Right forelimb (tissue), 1 donor: ENCODE measurements around the gene REXO2.

Source experiments
- DNase-seq: peaks from one replicate; pipeline ENCODE4 v3.0.0-alpha.2; 2018

The REXO2 gene

DNA sequence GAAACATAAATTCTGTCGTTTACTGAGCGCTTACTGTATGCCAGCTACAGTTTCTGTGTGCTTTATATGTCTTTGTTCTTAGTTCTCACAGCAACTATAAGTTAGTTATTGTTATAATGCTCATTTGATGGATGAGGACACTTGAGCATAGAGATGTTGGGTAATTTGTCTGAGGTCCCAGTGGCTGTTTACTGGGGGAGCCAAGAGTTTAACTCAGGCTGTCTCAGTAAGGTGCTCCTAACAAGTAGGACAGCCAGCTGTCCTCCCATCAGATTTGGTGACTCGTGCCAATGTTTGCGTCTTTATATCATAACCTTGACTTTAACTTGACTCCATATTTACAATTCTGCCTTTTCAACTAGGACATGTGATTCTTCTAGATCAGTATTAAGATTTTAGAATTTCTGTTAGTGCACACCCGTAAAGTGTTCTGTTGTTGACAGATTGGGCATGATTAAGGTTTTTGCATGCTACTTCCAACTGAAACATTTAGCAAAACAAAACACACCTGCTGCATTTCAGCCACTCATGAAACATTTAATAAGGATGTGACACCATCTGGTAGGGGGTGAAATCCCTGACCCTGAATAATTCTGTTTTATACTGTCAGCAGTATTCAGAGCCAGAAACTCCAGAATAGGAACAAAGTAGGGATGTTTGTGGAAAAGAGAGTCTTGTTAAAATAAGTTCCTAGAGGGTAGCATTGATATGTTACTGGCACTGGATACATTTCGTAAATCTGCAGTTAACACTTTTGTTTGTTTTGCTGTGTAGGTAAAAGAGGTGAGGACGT, 1.9 kb downstream of the REXO2 start:
- DNase-seq = no peak

GRCh38 chr11:114441921-114442320, 2.7 kb downstream of the REXO2 start:
- DNase-seq = no peak

- DNase-seq = no peak
These were observed 3.3 kb downstream of the REXO2 start for GRCh38 chr11:114442536-114442935.

GRCh38 chr11:114447444-114447843, 8.2 kb downstream of the REXO2 start:
- DNase-seq = no peak

GRCh38 chr11:114447892-114448291, 8.6 kb downstream of the REXO2 start:
- DNase-seq = no peak

GRCh38 chr11:114448749-114449482, 9.6 kb downstream of the REXO2 start:
- no peak for DNase-seq

DNA sequence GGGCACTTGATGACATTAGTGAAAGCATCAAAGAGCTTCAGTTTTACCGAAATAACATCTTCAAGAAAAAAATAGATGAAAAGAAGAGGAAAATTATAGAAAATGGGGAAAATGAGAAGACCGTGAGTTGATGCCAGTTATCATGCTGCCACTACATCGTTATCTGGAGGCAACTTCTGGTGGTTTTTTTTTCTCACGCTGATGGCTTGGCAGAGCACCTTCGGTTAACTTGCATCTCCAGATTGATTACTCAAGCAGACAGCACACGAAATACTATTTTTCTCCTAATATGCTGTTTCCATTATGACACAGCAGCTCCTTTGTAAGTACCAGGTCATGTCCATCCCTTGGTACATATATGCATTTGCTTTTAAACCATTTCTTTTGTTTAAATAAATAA, 10.6 kb downstream of the REXO2 start:
- no peak for DNase-seq

DNA sequence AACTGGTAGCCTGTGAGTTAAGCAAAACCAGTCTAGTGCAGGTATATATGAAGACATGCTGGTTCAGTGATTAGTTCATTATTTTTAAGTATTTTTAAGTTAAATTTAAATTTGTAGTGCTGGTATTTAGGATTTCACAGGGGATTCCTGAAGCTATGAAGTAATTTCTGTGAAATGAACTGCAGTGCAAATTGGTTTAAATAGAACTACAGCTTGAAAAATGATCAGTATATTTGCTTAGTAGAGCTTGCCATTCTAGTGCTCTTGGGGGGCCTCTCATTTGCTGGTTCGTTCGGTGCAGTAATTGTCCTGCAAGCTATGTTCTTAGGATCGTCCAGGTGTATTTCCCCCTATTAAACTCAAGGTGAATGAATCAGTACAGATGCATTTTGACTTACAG, 13.1 kb downstream of the REXO2 start:
- no peak for DNase-seq

GRCh38 chr11:114463999-114464398, 24.7 kb downstream of the REXO2 start:
- DNase-seq = no peak

DNA sequence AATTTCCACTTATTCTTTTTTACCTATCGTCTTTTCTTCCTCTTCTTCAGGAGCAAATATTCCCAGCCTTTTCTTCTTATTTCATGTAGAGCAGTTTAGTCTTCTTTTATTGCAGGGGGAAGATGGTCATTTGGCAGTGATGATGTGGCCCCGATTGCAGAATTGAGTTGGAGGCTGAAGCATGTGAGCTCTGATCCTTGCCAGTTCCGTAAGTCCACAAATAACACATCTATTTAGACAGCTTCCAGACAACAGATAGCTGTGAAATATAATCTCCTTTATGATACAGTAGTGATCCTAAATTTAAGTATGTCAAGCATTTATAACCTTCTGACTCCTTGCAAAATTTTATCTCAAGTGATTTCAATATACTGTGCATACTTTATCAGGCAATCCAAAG, 27.5 kb downstream of the REXO2 start:
- DNase-seq = no peak

GRCh38 chr11:114472661-114473060, 33.4 kb downstream of the REXO2 start:
- no peak for DNase-seq

- no peak for DNase-seq
These were observed 38.7 kb downstream of the REXO2 start for GRCh38 chr11:114478001-114478410.

GRCh38 chr11:114478768-114479167, 39.5 kb downstream of the REXO2 start:
- no peak for DNase-seq

DNA sequence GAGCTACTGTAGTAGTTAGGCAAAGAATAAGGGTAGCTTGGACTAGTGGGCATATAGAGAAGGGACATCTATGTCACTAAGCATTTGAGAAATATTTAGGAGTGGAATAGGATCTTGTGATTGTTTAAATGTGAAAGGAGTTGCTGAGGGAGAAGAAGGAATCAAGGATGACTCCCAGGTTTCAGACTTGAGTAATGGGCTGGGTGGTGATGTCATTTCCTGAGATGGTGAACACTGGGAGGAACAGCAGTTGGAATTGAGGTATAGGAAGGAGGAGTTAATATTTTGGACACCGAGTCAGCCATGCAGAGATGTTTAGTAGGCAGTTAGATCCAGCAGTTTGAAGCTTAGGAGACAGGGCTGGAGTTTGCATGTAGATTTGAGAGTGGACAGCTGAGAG, 40.1 kb downstream of the REXO2 start:
- no peak for DNase-seq

DNA sequence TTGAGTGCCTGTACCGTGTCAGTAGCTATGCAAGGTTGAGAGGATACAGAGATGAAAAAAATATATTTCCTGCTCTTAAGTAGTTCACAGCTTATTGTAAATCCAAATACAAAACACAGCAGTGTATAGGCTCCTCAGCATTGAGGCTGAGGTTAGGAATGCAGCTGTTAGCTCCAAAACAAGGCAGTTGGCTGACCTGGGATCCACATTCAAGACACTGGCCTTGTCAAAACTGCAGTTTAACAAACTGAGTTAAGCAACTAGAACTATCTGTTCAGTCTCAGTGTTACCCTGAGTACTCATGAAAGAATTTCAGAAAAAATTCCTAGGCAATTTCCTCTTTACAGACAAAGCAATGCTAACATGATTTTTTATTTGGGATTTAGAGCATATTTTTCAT, 42.8 kb downstream of the REXO2 start:
- DNase-seq = no peak

- no peak for DNase-seq
These were observed 44.7 kb downstream of the REXO2 start for GRCh38 chr11:114483929-114484328.

DNA sequence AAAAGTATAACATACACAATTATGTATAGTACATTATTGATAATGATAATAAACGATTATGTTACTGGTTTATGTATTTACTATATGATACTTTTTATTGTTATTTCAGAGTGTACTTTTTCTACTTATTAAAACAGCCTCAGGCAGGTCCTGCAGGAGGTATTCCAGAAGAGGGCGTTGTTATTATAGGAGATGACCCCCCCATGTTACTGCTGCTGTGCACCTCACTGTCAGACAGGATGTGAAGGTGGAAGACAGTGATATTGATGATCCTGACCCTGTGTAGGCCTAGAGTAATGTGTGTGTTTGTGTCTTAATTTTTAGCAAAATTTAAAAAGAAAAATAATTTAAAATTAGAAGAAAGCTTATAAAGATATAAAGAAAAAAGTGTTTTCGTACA, 57.6 kb downstream of the REXO2 start:
- DNase-seq = no peak

DNA sequence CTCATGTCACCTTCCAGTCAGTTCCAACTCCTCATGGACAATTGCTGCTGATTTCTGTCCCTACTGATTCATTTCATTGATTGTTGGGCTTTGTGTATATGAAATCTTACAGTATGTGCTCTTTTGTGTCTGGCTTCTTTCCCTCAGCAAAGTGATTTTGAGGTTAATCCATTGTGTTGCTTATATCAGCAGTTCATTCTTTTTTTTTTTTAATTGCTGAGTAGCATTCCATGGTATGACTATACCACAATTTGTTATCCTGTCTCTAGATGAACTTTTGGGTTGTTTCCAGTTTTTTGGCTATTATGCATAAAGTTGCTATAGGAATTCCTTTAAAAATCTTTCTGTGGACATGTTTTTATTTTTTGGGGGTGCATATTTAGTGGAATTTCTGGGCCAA, 60.5 kb downstream of the REXO2 start:
- DNase-seq = no peak
